Measurements from ENCODE around the gene KCNK10.

The KCNK10 gene

GRCh38 chr14:88323086-88323522 lies at the start of gene KCNK10:
Gene KCNK10 (minus strand): TSS chr14:88323269. CDS start chr14:88322798, 471 bp downstream.
- DNase-seq: no peak

GRCh38 chr14:88369496-88369895 lies 46.4 kb upstream of the KCNK10 start:
- no peak for DNase-seq

- no peak for DNase-seq
Observed at GRCh38 chr14:88364710-88365413, 41.8 kb upstream of the KCNK10 start.

GRCh38 chr14:88363644-88364043 lies 40.6 kb upstream of the KCNK10 start:
- no peak for DNase-seq

GRCh38 chr14:88359500-88359899 lies 36.4 kb upstream of the KCNK10 start:
- no peak for DNase-seq

GRCh38 chr14:88354358-88354757 lies 31.3 kb upstream of the KCNK10 start:
- no peak for DNase-seq

GRCh38 chr14:88352698-88353097 lies 29.6 kb upstream of the KCNK10 start:
- no peak for DNase-seq

GRCh38 chr14:88351966-88352691 lies 29.1 kb upstream of the KCNK10 start:
- no peak for DNase-seq

- no peak for DNase-seq
Observed at GRCh38 chr14:88348546-88348945, 25.5 kb upstream of the KCNK10 start.

- no peak for DNase-seq
Observed at GRCh38 chr14:88346048-88346639, 23.1 kb upstream of the KCNK10 start.

GRCh38 chr14:88342980-88343379 lies 19.9 kb upstream of the KCNK10 start:
- DNase-seq: no peak

GRCh38 chr14:88340357-88340756 lies 17.3 kb upstream of the KCNK10 start:
- no peak for DNase-seq

- no peak for DNase-seq
Observed at GRCh38 chr14:88333036-88333435, 10.0 kb upstream of the KCNK10 start.

- no peak for DNase-seq
Observed at GRCh38 chr14:88327497-88327896, 4.4 kb upstream of the KCNK10 start.

- DNase-seq: no peak
Observed at GRCh38 chr14:88326352-88327103, 3.5 kb upstream of the KCNK10 start.

- no peak for DNase-seq
Observed at GRCh38 chr14:88325883-88326282, 2.8 kb upstream of the KCNK10 start.

- DNase-seq: no peak
Observed at GRCh38 chr14:88324930-88325329, 1.9 kb upstream of the KCNK10 start.

- no peak for DNase-seq
Observed at GRCh38 chr14:88324491-88324890, 1.4 kb upstream of the KCNK10 start.

GRCh38 chr14:88323523-88324199 lies 592 bp upstream of the KCNK10 start:
- DNase-seq: no peak

GRCh38 chr14:88322504-88323085 lies 474 bp downstream of the KCNK10 start:
- no peak for DNase-seq

GRCh38 chr14:88321692-88322503 lies 1.2 kb downstream of the KCNK10 start:
- DNase-seq: no peak
